Muscle of leg (tissue), 11 donors: Measurements from ENCODE around the gene IL13RA2. TPM values are rescaled to one million over a fixed set of nuclear protein-coding genes. Genes with fewer than 3 reads are reported as not detected.

ENCODE experiments used
- DNase-seq: peaks from one replicate; pipeline ENCODE4 v3.0.0; 2013
- H3K27ac ChIP-seq: one replicate; pipeline ENCODE4 v1.5.1; 2013; ENCODE audit warnings: mild to moderate bottlenecking, low read length, control low read depth
- H3K27me3 ChIP-seq: one replicate; pipeline ENCODE4 v1.6.1; 2013; ENCODE audit warnings: low read length; ENCODE audit not compliant: control insufficient read depth, insufficient read depth
- H3K36me3 ChIP-seq: one replicate; pipeline ENCODE4 v1.6.1; 2013; ENCODE audit warnings: low read length; ENCODE audit not compliant: control insufficient read depth, insufficient read depth
- H3K4me1 ChIP-seq: one replicate; pipeline ENCODE4 v1.6.1; 2013; ENCODE audit warnings: low read length; ENCODE audit not compliant: control insufficient read depth, insufficient read depth
- H3K4me3 ChIP-seq: one replicate; pipeline ENCODE4 v1.5.1; 2013; ENCODE audit warnings: low read length, control low read depth
- H3K9me3 ChIP-seq: replicated peaks from 2 replicates; pipeline ENCODE4 v1.6.1; 2013; ENCODE audit warnings: low read depth, low read length; ENCODE audit not compliant: control insufficient read depth
- WGBS: methylation state at CpG from one replicate; pipeline ENCODE4 v1.1.5; 2013; ENCODE audit warnings: missing lambda C conversion rate; ENCODE audit not compliant: insufficient coverage; 5-methylcytosine and 5-hydroxymethylcytosine counted together
- polyA plus RNA-seq, 8 donors: library from polyadenylated mRNA; unstranded; fragments of 120-200 nt; gene quantifications; one replicate each; pipeline versions ENCODE4 v1.2.1 to v1.2.3, GENCODE V29; 2013; ENCODE audit warnings: inconsistent platforms in 1 of 8, low replicate concordance in 1 of 8; ENCODE audit not compliant: insufficient read length in 8 of 8, insufficient read depth in 1 of 8
- total RNA-seq: library from RNA; stranded (reverse); fragments of 120-200 nt; gene quantifications from one replicate; pipeline ENCODE4 v1.2.4, GENCODE V29; 2013

Gene IL13RA2
- total and polyA plus RNA-seq, 9 donors: 0.09 to 0.92 (median 0.38) TPM; not detected in 1

DNA sequence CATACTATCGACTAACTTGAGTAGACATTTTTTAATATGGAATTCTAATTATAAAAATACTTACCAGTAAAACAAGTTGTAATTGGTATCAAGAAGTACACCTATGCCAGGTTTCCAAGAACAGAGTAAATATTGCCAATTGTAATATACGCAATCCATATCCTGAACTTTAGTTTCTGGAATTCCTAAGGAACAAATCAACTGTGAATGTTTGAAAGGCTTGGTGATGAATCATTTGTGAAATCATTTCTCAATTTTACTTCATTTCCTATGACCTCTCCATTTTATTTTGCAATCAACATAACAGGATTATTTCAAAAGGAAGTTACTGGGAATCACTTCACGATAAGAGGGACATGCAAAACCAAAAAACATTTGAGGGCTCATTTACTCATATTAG, 3.7 kb downstream of the IL13RA2 start:
- Histone ChIP-seq H3K36me3 (no peaks in the 10 kb centered on the region), H3K4me1 (no peaks in the 10 kb centered on the region), H3K9me3 (no peaks in the 10 kb centered on the region), H3K27ac (no peak overlapping the region), H3K4me3 (no peak overlapping the region), H3K27me3 (peaks cover 5% of the 10 kb centered on the region)
- WGBS: no CpG with 5 or more reads among the region's 3 CpGs
- DNase-seq: no peak

- DNase-seq: no peak
- Histone ChIP-seq H3K9me3 (no peaks in the 10 kb centered on the region), H3K36me3 (no peaks in the 10 kb centered on the region), H3K4me1 (no peaks in the 10 kb centered on the region), H3K4me3 (no peak overlapping the region), H3K27ac (no peak overlapping the region), H3K27me3 (peaks cover 3% of the 10 kb centered on the region)
- no CpG with 5 or more reads among the region's 1 CpG for WGBS
These were observed 6.0 kb downstream of the IL13RA2 start for GRCh38 chrX:115011428-115011827.

GRCh38 chrX:114999906-115000305, 17.5 kb downstream of the IL13RA2 start:
- Histone ChIP-seq H3K9me3 (no peaks in the 10 kb centered on the region), H3K4me3 (no peak overlapping the region), H3K27ac (no peak overlapping the region), H3K27me3 (peaks cover 25% of the 10 kb centered on the region), H3K4me1 (no peaks in the 10 kb centered on the region), H3K36me3 (no peaks in the 10 kb centered on the region)
- 57% methylated on average over 5 of the region's 6 CpGs for WGBS
- DNase-seq: no peak

DNA sequence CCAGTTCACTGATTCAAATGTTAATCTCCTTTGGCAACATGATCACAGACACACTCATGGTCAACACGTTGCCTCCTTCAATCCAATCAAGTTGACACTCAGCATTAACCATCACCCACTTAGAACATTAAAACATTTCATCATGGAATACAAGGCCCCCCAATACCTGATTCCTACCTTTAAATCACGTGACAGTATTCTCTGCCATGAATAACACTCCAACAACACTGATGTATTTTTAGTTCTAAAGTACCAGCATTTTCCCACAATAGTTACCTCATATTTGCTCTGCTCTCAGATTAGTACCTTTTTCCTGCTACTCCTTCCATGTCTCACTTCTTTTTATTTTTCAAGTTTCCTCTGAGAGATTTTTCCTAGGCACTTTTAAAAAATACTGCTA, 19.6 kb downstream of the IL13RA2 start:
- Histone ChIP-seq H3K27ac (no peak overlapping the region), H3K36me3 (no peaks in the 10 kb centered on the region), H3K27me3 (peaks cover 25% of the 10 kb centered on the region), H3K9me3 (no peaks in the 10 kb centered on the region), H3K4me1 (no peaks in the 10 kb centered on the region), H3K4me3 (no peak overlapping the region)
- WGBS: 38% methylated on average over 2 of the region's 2 CpGs
- DNase-seq: no peak

- WGBS: 71% methylated on average over 3 of the region's 5 CpGs
- H3K27ac ChIP-seq: no peak overlapping the region
- no peaks in the 10 kb centered on the region for H3K9me3 ChIP-seq
- DNase-seq: no peak
- H3K27me3 ChIP-seq: peaks cover 3% of the 10 kb centered on the region
- no peaks in the 10 kb centered on the region for H3K36me3 ChIP-seq
- H3K4me1 ChIP-seq: no peaks in the 10 kb centered on the region
- H3K4me3 ChIP-seq: no peak overlapping the region
These were observed 31.3 kb downstream of the IL13RA2 start for GRCh38 chrX:114985967-114986592.

- Histone ChIP-seq H3K27ac (no peak overlapping the region), H3K4me1 (no peaks in the 10 kb centered on the region), H3K9me3 (no peaks in the 10 kb centered on the region), H3K4me3 (no peak overlapping the region), H3K27me3 (peaks cover 3% of the 10 kb centered on the region), H3K36me3 (no peaks in the 10 kb centered on the region)
- WGBS: no CpG with 5 or more reads among the region's 2 CpGs
- no peak for DNase-seq
These were observed 41.1 kb downstream of the IL13RA2 start for GRCh38 chrX:114976292-114976691.

DNA sequence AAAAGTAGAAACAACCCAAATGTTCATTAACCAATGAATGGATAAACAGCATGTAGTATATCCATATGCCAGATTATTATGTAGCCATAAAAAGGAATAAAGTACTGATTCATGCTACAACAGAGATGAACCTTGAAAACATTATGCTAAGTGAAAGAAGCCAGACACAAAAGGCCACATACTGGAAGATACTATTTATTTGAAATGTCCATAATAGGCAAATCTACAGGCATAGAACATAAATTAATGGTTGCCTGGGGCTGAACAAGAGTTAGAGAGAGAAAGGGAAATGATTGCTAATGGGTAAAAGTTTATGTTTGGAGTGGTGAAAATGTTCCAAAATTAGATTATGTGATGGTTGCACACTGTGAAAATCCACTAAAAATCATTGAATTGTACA, 44.4 kb downstream of the IL13RA2 start:
- H3K27me3 ChIP-seq: peaks cover 2% of the 10 kb centered on the region
- H3K36me3 ChIP-seq: no peaks in the 10 kb centered on the region
- no peaks in the 10 kb centered on the region for H3K4me1 ChIP-seq
- H3K9me3 ChIP-seq: no peaks in the 10 kb centered on the region
- DNase-seq: no peak
- H3K4me3 ChIP-seq: no peak overlapping the region
- no peak overlapping the region for H3K27ac ChIP-seq

DNA sequence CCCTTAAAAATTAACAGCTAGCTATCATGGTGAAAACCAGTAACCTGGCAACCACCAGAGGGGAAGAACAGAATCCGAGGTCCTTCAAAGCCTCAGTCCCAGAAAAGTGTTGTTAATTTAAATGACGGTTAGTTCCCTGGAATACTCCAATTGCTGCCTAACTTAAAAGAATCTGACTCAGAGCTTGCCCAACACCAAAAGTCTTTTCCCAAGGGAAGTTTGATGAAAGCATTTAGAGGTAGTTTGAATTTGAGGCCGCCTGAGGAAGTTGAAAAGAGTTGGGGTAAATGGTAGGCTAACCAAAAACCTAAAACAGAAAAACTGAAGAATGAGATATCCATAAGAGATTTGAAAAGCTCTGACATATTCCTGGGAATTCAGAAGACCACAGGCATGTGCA, 46.6 kb downstream of the IL13RA2 start:
- no peaks in the 10 kb centered on the region for H3K9me3 ChIP-seq
- H3K27me3 ChIP-seq: peaks cover 3% of the 10 kb centered on the region
- H3K4me1 ChIP-seq: no peaks in the 10 kb centered on the region
- no CpG with 5 or more reads among the region's 3 CpGs for WGBS
- DNase-seq: no peak
- H3K36me3 ChIP-seq: no peaks in the 10 kb centered on the region
- H3K4me3 ChIP-seq: no peak overlapping the region
- H3K27ac ChIP-seq: no peak overlapping the region

DNA sequence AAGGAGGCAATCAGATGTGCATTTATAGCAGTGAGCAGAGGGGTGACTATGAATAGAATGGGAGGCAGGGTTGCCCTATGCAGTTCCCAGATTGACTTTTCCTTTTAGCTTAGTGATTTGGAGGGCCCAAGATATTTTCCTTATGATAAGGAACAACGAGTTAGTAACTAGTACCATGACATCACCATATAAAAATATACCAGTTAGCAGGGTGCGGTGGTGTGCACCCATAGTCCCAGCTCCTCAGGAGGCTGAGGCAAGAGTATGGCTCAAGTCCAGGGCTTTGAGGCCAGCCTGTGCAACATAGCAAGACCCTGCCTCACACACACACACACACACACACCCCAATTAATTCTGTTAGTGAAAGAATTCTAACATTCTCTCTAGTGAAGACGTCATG, 53.0 kb downstream of the IL13RA2 start:
- no peak overlapping the region for H3K27ac ChIP-seq
- no peak overlapping the region for H3K4me3 ChIP-seq
- no peaks in the 10 kb centered on the region for H3K9me3 ChIP-seq
- no peaks in the 10 kb centered on the region for H3K4me1 ChIP-seq
- WGBS: no CpG with 5 or more reads among the region's 3 CpGs
- H3K27me3 ChIP-seq: peaks cover 3% of the 10 kb centered on the region
- DNase-seq: no peak
- no peaks in the 10 kb centered on the region for H3K36me3 ChIP-seq

- Histone ChIP-seq H3K4me1 (no peaks in the 10 kb centered on the region), H3K4me3 (no peak overlapping the region), H3K27me3 (no peaks in the 10 kb centered on the region), H3K36me3 (no peaks in the 10 kb centered on the region), H3K9me3 (no peaks in the 10 kb centered on the region), H3K27ac (no peak overlapping the region)
- DNase-seq: no peak
These were observed 55.2 kb downstream of the IL13RA2 start for GRCh38 chrX:114962209-114962608.

- Histone ChIP-seq H3K4me3 (no peak overlapping the region), H3K27me3 (peaks cover 3% of the 10 kb centered on the region), H3K4me1 (no peaks in the 10 kb centered on the region)
These were observed 57.7 kb downstream of the IL13RA2 start for GRCh38 chrX:114959729-114960128.

More at GRCh38 chrX:114959729-114960128, 57.7 kb downstream of the IL13RA2 start:
- no peaks in the 10 kb centered on the region for H3K36me3 ChIP-seq
- H3K9me3 ChIP-seq: no peaks in the 10 kb centered on the region
- DNase-seq: peak; percentile 12
- H3K27ac ChIP-seq: no peak overlapping the region
